ENCODE measurements around the gene CCR6. TPM values are rescaled to one million over a fixed set of nuclear protein-coding genes. Genes with fewer than 3 reads are reported as not detected.

CCR6 gene
- polyA plus RNA-seq, 2 of the 4 experiments (the other 2 are of a cell fraction): 0.01 TPM; not detected in 1

DNA sequence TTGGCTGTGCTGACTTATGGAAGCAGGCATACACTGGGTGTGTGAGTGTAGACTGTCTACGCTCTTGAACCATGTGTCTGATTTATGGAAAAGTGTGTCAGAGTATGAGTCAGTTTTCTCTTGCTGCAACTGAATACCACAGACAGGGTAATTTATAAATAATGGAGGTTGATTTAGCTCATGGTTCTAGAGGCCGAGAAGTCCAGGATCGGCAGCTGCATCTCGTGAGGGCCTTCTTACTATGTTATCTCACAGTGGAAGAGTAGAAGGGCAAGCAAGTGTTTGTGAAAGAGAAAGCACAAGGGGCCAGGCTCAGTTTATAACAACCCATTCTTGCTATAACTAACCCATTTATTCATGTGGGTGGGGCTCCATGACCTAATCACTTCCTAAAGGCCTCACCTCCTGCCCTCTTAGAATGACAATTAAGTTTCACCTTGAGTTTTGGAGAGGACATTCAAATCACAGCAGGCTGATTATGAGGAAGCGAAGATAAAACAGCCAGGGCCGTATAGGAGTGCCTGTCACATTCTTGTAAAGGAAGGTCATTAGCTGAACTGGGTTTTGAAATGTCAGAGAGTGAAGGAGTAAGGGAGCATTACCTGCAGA is 28.1 kb downstream of the CCR6 start:
- no peak for ATAC-seq
- CTCF ChIA-PET: interaction anchor here (1.2 kb wide), 1 partner anchor 376 kb away, joined by 4 read pairs; no protein-coding TSS in a partner anchor
- Histone ChIP-seq H3K27ac (no peak overlapping the region), H3K4me3 (no peak overlapping the region), H3K4me2 (no peak overlapping the region), H3K9me3 (no peaks in the 10 kb centered on the region), H3K4me1 (no peaks in the 10 kb centered on the region)
- no peak for TF ChIP-seq FOXS1 (CRISPR knock-in tag; IDR thresholded peaks at IDR 0.05)
- no peak for TF ChIP-seq HOXB5 (CRISPR knock-in tag; IDR thresholded peaks at IDR 0.05)
- TF ChIP-seq, protein P1, sequence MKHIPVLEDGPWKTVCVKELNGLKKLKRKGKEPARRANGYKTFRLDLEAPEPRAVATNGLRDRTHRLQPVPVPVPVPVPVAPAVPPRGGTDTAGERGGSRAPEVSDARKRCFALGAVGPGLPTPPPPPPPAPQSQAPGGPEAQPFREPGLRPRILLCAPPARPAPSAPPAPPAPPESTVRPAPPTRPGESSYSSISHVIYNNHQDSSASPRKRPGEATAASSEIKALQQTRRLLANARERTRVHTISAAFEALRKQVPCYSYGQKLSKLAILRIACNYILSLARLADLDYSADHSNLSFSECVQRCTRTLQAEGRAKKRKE (CRISPR knock-in tag; IDR thresholded peaks at IDR 0.05; ENCODE audit: low read depth): no peak
- TF ChIP-seq, protein P2, sequence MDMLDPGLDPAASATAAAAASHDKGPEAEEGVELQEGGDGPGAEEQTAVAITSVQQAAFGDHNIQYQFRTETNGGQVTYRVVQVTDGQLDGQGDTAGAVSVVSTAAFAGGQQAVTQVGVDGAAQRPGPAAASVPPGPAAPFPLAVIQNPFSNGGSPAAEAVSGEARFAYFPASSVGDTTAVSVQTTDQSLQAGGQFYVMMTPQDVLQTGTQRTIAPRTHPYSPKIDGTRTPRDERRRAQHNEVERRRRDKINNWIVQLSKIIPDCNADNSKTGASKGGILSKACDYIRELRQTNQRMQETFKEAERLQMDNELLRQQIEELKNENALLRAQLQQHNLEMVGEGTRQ (IDR thresholded peaks at IDR 0.05): no peak
- TF ChIP-seq, protein P3, sequence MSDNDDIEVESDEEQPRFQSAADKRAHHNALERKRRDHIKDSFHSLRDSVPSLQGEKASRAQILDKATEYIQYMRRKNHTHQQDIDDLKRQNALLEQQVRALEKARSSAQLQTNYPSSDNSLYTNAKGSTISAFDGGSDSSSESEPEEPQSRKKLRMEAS (IDR thresholded peaks at IDR 0.05): no peak
- no peak for TF ChIP-seq JUNB (IDR thresholded peaks at IDR 0.05)
- no peak for TF ChIP-seq SREBF2 (IDR thresholded peaks at IDR 0.05)
- TF ChIP-seq, protein P4, sequence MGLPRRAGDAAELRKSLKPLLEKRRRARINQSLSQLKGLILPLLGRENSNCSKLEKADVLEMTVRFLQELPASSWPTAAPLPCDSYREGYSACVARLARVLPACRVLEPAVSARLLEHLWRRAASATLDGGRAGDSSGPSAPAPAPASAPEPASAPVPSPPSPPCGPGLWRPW (IDR thresholded peaks at IDR 0.05): no peak
- TF ChIP-seq RAD21 (conservative IDR thresholded peaks at IDR 0.05 in 1 of 2, IDR thresholded peaks at IDR 0.05 in 1 of 2): no peak
- TF ChIP-seq KDM5A (IDR thresholded peaks at IDR 0.05): no peak
- TF ChIP-seq, protein P5, sequence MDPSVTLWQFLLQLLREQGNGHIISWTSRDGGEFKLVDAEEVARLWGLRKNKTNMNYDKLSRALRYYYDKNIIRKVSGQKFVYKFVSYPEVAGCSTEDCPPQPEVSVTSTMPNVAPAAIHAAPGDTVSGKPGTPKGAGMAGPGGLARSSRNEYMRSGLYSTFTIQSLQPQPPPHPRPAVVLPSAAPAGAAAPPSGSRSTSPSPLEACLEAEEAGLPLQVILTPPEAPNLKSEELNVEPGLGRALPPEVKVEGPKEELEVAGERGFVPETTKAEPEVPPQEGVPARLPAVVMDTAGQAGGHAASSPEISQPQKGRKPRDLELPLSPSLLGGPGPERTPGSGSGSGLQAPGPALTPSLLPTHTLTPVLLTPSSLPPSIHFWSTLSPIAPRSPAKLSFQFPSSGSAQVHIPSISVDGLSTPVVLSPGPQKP (IDR thresholded peaks at IDR 0.05; ENCODE audit: low read depth, low read length): no peak
- no peak for TF ChIP-seq POLR2AphosphoS2 (conservative IDR thresholded peaks at IDR 0.05; ENCODE audit: low read length)
- POLR2A ChIA-PET: no interaction called here
- DNase-seq (ENCODE audit: low read depth in 1 of 2, low spot score in 1 of 2): no peak
- no peak for FAIRE-seq
- 69% methylated on average over 6 of the region's 6 CpGs for WGBS (ENCODE audit: missing lambda C conversion rate)

DNA sequence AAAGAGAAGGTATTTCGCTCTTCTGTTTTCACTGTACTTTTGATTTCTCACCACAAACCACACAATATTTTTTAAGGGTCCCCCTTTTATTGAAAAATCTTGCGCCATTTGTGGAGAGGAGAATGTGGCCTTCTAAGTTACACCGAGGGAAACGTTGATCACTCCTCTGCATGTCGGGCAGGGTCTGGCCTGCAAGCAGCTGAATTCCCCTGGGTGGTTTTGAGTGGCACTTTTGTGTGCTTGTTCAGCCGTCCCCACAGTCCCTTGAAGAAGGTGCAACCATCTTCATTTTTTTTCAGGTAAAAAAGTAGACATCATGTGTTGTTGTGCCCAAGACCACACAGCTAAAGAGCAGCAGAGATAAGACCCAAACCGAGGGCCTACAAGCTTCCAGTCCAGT is 28.8 kb downstream of the CCR6 start:
- Histone ChIP-seq H3K4me2 (no peak overlapping the region), H3K9me3 (no peaks in the 10 kb centered on the region), H3K4me3 (no peak overlapping the region), H3K27ac (no peak overlapping the region), H3K4me1 (no peaks in the 10 kb centered on the region)
- 52% methylated on average over 7 of the region's 7 CpGs for WGBS (ENCODE audit: missing lambda C conversion rate)
- CTCF ChIA-PET: interaction anchor here (0.7 kb wide), 1 partner anchor 10 kb away, joined by 3 read pairs; no protein-coding TSS in a partner anchor
- POLR2A ChIA-PET: no interaction called here
- no peak for ATAC-seq
- no peak for DNase-seq (ENCODE audit: low read depth in 1 of 2, low spot score in 1 of 2)
- TF ChIP-seq FOSL2 (IDR thresholded peaks at IDR 0.05): no peak
- TF ChIP-seq FOSL2 (CRISPR knock-in tag; IDR thresholded peaks at IDR 0.05): no peak
- no peak for TF ChIP-seq NPAS2 (CRISPR knock-in tag; IDR thresholded peaks at IDR 0.05; ENCODE audit: borderline replicate concordance)
- TF ChIP-seq, protein P2 (IDR thresholded peaks at IDR 0.05): no peak
- TF ChIP-seq, protein P6, sequence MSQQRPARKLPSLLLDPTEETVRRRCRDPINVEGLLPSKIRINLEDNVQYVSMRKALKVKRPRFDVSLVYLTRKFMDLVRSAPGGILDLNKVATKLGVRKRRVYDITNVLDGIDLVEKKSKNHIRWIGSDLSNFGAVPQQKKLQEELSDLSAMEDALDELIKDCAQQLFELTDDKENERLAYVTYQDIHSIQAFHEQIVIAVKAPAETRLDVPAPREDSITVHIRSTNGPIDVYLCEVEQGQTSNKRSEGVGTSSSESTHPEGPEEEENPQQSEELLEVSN (IDR thresholded peaks at IDR 0.05; ENCODE audit: borderline replicate concordance, low read depth): no peak
- no peak for TF ChIP-seq HOXB13 (CRISPR knock-in tag; IDR thresholded peaks at IDR 0.05; ENCODE audit: low read depth)
- TF ChIP-seq ZC3H11A (IDR thresholded peaks at IDR 0.05): no peak
- no peak for FAIRE-seq

DNA sequence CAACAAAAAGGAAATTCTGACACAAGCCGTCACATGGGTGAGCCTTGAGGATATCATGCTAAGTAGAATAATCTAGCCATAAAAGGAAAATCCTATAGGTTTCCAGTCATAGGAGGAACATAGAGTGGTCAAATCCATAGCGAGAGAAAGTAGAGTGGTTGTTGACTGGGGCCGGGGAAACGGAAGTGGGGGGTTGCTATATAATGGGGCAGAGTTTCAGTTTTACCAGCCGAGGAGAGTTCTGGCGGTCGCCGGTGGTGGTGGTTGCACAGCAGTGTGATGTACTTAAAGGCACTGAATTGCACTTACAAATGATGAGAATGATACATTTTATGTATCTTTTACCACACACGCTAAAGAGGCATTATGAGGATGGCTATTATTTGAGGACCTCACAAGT is 30.0 kb downstream of the CCR6 start:
- WGBS (ENCODE audit: missing lambda C conversion rate): 77% methylated on average over 9 of the region's 9 CpGs
- no peaks in the 10 kb centered on the region for H3K9me3 ChIP-seq
- H3K27ac ChIP-seq: no peak overlapping the region
- ChIA-PET CTCF (no interaction called here), POLR2A (no interaction called here)
- DNase-seq (ENCODE audit: low read depth in 1 of 2, low spot score in 1 of 2): no peak
- no peak overlapping the region for H3K4me3 ChIP-seq
- H3K4me2 ChIP-seq: no peak overlapping the region
- ATAC-seq: no peak
- FAIRE-seq: no peak
- no peaks in the 10 kb centered on the region for H3K4me1 ChIP-seq
- TF ChIP-seq, protein P7, sequence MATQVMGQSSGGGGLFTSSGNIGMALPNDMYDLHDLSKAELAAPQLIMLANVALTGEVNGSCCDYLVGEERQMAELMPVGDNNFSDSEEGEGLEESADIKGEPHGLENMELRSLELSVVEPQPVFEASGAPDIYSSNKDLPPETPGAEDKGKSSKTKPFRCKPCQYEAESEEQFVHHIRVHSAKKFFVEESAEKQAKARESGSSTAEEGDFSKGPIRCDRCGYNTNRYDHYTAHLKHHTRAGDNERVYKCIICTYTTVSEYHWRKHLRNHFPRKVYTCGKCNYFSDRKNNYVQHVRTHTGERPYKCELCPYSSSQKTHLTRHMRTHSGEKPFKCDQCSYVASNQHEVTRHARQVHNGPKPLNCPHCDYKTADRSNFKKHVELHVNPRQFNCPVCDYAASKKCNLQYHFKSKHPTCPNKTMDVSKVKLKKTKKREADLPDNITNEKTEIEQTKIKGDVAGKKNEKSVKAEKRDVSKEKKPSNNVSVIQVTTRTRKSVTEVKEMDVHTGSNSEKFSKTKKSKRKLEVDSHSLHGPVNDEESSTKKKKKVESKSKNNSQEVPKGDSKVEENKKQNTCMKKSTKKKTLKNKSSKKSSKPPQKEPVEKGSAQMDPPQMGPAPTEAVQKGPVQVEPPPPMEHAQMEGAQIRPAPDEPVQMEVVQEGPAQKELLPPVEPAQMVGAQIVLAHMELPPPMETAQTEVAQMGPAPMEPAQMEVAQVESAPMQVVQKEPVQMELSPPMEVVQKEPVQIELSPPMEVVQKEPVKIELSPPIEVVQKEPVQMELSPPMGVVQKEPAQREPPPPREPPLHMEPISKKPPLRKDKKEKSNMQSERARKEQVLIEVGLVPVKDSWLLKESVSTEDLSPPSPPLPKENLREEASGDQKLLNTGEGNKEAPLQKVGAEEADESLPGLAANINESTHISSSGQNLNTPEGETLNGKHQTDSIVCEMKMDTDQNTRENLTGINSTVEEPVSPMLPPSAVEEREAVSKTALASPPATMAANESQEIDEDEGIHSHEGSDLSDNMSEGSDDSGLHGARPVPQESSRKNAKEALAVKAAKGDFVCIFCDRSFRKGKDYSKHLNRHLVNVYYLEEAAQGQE (IDR thresholded peaks at IDR 0.05): no peak
- no peak for TF ChIP-seq RARB (CRISPR knock-in tag; IDR thresholded peaks at IDR 0.05)
- no peak for TF ChIP-seq ZNF302 (CRISPR knock-in tag; IDR thresholded peaks at IDR 0.05)
- TF ChIP-seq POLR2AphosphoS2 (conservative IDR thresholded peaks at IDR 0.05; ENCODE audit: low read length): no peak
- TF ChIP-seq SMC3 (IDR thresholded peaks at IDR 0.05): no peak
- TF ChIP-seq TFCP2L1 (CRISPR knock-in tag; IDR thresholded peaks at IDR 0.05): no peak
- TF ChIP-seq, protein P2 (IDR thresholded peaks at IDR 0.05): no peak
- no peak for TF ChIP-seq RCOR1 (IDR thresholded peaks at IDR 0.05; ENCODE audit: low read depth, low read length)
